ENCODE data around the gene DDIT4.

Gene DDIT4

DNA sequence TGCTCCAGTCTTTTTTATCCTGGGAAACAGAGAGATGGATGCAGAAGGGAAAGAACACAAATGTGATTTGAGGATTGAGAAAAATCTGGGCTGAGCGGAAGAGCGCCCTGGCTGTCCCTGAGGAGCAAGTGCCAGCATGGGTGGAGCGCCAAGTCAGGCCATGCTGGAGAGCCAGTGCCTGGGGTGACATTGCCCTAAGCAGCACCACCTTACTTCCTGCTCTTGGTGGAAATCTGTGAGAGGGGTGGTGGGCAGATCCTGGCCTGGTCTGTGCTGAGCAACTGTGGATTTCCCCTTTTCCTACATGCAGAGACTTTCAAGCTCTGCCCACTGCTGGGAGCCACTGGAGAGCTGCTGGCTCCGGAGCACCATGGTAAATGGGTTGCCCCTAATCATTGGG is 36.9 kb downstream of the DDIT4 start:
- Histone ChIP-seq H3K9me3 (ENCODE audit: control extremely low read depth in 1 of 5, control insufficient read depth in 4 of 5, insufficient read depth in 2 of 5, low read depth in 1 of 5, low read length in 4 of 5) (no peaks in the 10 kb centered on the region), H3K36me3 (ENCODE audit: control insufficient read depth in 4 of 4, insufficient read depth in 4 of 4, low read length in 3 of 4) (no peaks in the 10 kb centered on the region), H3K27ac (ENCODE audit: insufficient read depth in 1 of 2, low read depth in 1 of 2, low read length in 2 of 2, poor library complexity in 1 of 2, severe bottlenecking in 2 of 2) (no peak overlapping the region), H3K4me1 (ENCODE audit: control extremely low read depth in 1 of 4, control insufficient read depth in 4 of 4, insufficient read depth in 4 of 4, low read length in 3 of 4) (peaks cover 9 to 54% (median 46%) of the 10 kb centered on the region in 4 experiments), H3K4me3 (ENCODE audit: control insufficient read depth in 1 of 7, extremely low read depth in 1 of 7, insufficient read depth in 4 of 7, low read depth in 2 of 7, low read length in 6 of 7) (no peak overlapping the region), H3K27me3 (replicated peaks in 2 of 5; ENCODE audit: control insufficient read depth in 4 of 5, insufficient read depth in 5 of 5, low read length in 4 of 5) (no peaks in the 10 kb centered on the region)
- CTCF ChIA-PET: interaction anchor here (0.7 to 1.8 kb wide), 2 partner anchors 9 to 10 kb away, joined by 3 to 6 read pairs; no protein-coding TSS in a partner anchor
- DNase-seq: peak in 2 of 3 donors; percentile 63 to 64
- POLR2A ChIA-PET: no interaction called here
- WGBS (ENCODE audit: insufficient coverage): 93% methylated on average over 4 of the region's 4 CpGs

DNA sequence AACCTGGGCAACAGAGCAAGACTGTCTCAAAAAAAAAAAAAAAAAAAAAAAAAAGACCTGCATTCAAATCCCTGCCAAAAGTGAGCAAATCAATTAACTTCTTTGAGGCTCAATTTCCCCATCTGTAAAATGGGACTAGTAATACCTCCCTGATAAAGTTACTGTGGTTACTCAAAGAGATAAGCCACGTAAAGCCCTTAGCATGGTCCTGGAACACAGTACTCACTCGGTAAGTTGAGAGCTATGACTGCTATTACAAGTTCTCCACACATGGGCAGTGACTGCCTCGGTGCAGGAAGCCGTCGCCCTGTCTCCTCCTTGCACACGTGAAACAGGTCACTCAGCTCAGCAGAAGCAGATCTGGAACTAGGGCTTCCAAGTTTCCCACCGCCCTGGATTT is 37.9 kb downstream of the DDIT4 start:
- ChIA-PET POLR2A (no interaction called here), CTCF (interaction anchor here (1.8 kb wide), 1 partner anchor 11 kb away, joined by 6 read pairs; no protein-coding TSS in a partner anchor)
- Histone ChIP-seq H3K36me3 (ENCODE audit: control insufficient read depth in 4 of 4, insufficient read depth in 4 of 4, low read length in 3 of 4) (no peaks in the 10 kb centered on the region), H3K4me1 (ENCODE audit: control extremely low read depth in 1 of 4, control insufficient read depth in 4 of 4, insufficient read depth in 4 of 4, low read length in 3 of 4) (peaks cover 16 to 56% (median 52%) of the 10 kb centered on the region in 4 experiments), H3K4me3 (ENCODE audit: control insufficient read depth in 1 of 7, extremely low read depth in 1 of 7, insufficient read depth in 4 of 7, low read depth in 2 of 7, low read length in 6 of 7) (no peak overlapping the region), H3K27ac (ENCODE audit: insufficient read depth in 1 of 2, low read depth in 1 of 2, low read length in 2 of 2, poor library complexity in 1 of 2, severe bottlenecking in 2 of 2) (no peak overlapping the region), H3K27me3 (replicated peaks in 2 of 5; ENCODE audit: control insufficient read depth in 4 of 5, insufficient read depth in 5 of 5, low read length in 4 of 5) (no peaks in the 10 kb centered on the region), H3K9me3 (ENCODE audit: control extremely low read depth in 1 of 5, control insufficient read depth in 4 of 5, insufficient read depth in 2 of 5, low read depth in 1 of 5, low read length in 4 of 5) (no peaks in the 10 kb centered on the region)
- no peak for DNase-seq
- WGBS (ENCODE audit: insufficient coverage): 94% methylated on average over 6 of the region's 7 CpGs

DNA sequence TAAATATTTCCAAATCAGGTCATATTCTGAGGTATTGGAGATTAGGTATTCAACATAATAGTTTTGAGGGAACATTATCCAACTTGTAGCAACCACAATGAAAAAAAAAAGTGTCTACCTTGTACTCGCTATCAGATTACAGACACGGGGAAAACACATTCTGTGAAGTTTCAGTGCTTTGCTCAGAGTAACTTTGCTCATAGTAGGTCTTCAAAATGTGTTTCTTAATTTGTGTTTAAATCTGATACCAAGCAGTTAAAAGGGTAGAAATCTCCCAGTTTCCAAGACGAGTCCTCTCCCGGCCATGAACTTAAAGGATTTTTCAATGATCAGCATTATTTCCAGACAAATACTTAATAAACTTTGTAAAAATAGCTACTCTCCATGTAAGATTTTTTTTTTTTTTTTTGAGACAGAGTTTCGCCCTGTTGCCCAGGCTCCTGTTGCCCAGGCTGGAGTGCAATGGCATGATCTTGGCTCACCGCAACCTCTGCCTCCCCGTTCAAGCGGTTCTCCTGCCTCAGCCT is 39.2 kb downstream of the DDIT4 start:
- Histone ChIP-seq H3K27ac (ENCODE audit: insufficient read depth in 1 of 2, low read depth in 1 of 2, low read length in 2 of 2, poor library complexity in 1 of 2, severe bottlenecking in 2 of 2) (no peak overlapping the region), H3K4me1 (ENCODE audit: control extremely low read depth in 1 of 4, control insufficient read depth in 4 of 4, insufficient read depth in 4 of 4, low read length in 3 of 4) (peaks cover 16 to 65% (median 60%) of the 10 kb centered on the region in 4 experiments), H3K9me3 (ENCODE audit: control extremely low read depth in 1 of 5, control insufficient read depth in 4 of 5, insufficient read depth in 2 of 5, low read depth in 1 of 5, low read length in 4 of 5) (no peaks in the 10 kb centered on the region), H3K4me3 (ENCODE audit: control insufficient read depth in 1 of 7, extremely low read depth in 1 of 7, insufficient read depth in 4 of 7, low read depth in 2 of 7, low read length in 6 of 7) (no peak overlapping the region), H3K27me3 (replicated peaks in 2 of 5; ENCODE audit: control insufficient read depth in 4 of 5, insufficient read depth in 5 of 5, low read length in 4 of 5) (no peaks in the 10 kb centered on the region), H3K36me3 (ENCODE audit: control insufficient read depth in 4 of 4, insufficient read depth in 4 of 4, low read length in 3 of 4) (no peaks in the 10 kb centered on the region)
- POLR2A ChIA-PET: no interaction called here
- DNase-seq: no peak
- CTCF ChIA-PET: interaction anchor here (0.6 to 21.0 kb wide), 4 partner anchors 9 to 259 kb away, joined by 3 to 242 read pairs (median 26); no protein-coding TSS in a partner anchor
- 100% methylated on average over 2 of the region's 8 CpGs for WGBS (ENCODE audit: insufficient coverage)

DNA sequence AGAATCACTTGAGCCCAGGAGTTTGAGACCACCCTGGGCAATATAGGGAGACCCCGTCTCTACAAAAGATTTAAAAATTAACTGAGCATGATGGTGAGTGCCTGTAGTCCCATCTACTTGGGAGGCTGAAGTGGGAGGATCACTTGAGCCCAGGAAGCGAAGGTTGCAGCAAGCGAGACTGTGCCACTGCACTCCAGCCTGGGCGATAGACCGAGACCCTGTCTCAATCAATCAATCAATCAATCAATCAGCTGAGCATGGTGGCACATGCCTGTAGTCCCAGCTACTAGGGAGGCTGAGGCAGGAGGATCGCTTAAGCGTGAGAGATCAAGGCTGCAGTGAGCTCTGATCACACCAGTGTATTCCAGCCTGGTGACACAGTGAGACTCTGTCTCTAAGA is 40.5 kb downstream of the DDIT4 start:
- Histone ChIP-seq H3K4me3 (ENCODE audit: control insufficient read depth in 1 of 7, extremely low read depth in 1 of 7, insufficient read depth in 4 of 7, low read depth in 2 of 7, low read length in 6 of 7) (no peak overlapping the region), H3K27ac (ENCODE audit: insufficient read depth in 1 of 2, low read depth in 1 of 2, low read length in 2 of 2, poor library complexity in 1 of 2, severe bottlenecking in 2 of 2) (no peak overlapping the region), H3K9me3 (ENCODE audit: control extremely low read depth in 1 of 5, control insufficient read depth in 4 of 5, insufficient read depth in 2 of 5, low read depth in 1 of 5, low read length in 4 of 5) (no peaks in the 10 kb centered on the region), H3K27me3 (replicated peaks in 2 of 5; ENCODE audit: control insufficient read depth in 4 of 5, insufficient read depth in 5 of 5, low read length in 4 of 5) (no peaks in the 10 kb centered on the region), H3K36me3 (ENCODE audit: control insufficient read depth in 4 of 4, insufficient read depth in 4 of 4, low read length in 3 of 4) (no peaks in the 10 kb centered on the region), H3K4me1 (ENCODE audit: control extremely low read depth in 1 of 4, control insufficient read depth in 4 of 4, insufficient read depth in 4 of 4, low read length in 3 of 4) (peaks cover 20 to 65% (median 61%) of the 10 kb centered on the region in 4 experiments)
- ChIA-PET POLR2A (no interaction called here), CTCF (interaction anchor here (1.0 to 21.0 kb wide), 3 partner anchors 10 to 45 kb away, joined by 4 to 242 read pairs (median 48); no protein-coding TSS in a partner anchor)
- 96% methylated on average over 7 of the region's 7 CpGs for WGBS (ENCODE audit: insufficient coverage)
- no peak for DNase-seq

DNA sequence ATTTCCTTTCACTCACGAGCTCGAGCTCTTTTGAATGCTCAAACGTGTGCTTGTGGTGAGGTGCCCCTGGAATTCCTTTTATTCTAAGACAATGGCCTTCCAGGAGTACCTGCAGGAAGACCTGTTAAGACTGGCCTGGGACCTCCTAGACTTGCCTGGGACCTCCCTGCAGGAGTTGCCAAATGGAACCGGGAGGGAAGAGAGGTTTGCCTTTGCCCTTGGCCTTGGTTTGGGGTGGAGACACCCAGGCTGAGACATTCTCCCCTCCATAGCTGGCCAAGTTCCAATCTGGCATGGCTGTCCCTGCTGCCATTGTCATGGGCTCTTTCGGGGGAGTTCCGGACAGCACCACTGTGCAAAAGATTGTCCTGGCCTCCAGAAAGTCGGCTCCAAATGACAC is 41.3 kb downstream of the DDIT4 start:
- no peak overlapping the region for H3K27ac ChIP-seq (ENCODE audit: insufficient read depth in 1 of 2, low read depth in 1 of 2, low read length in 2 of 2, poor library complexity in 1 of 2, severe bottlenecking in 2 of 2)
- ChIA-PET CTCF (interaction anchor here (1.0 to 21.0 kb wide), 3 partner anchors 11 to 45 kb away, joined by 4 to 242 read pairs (median 48); no protein-coding TSS in a partner anchor), POLR2A (interaction anchor here (4.7 kb wide), 1 partner anchor 18 kb away, joined by 29 read pairs; no protein-coding TSS in a partner anchor)
- H3K4me3 ChIP-seq (ENCODE audit: control insufficient read depth in 1 of 7, extremely low read depth in 1 of 7, insufficient read depth in 4 of 7, low read depth in 2 of 7, low read length in 6 of 7): no peak overlapping the region
- H3K4me1 ChIP-seq (ENCODE audit: control extremely low read depth in 1 of 4, control insufficient read depth in 4 of 4, insufficient read depth in 4 of 4, low read length in 3 of 4): peaks cover 20 to 63% (median 60%) of the 10 kb centered on the region in 4 experiments
- WGBS (ENCODE audit: insufficient coverage): 57% methylated on average over 5 of the region's 7 CpGs
- no peak for DNase-seq
- no peaks in the 10 kb centered on the region for H3K27me3 ChIP-seq (replicated peaks in 2 of 5; ENCODE audit: control insufficient read depth in 4 of 5, insufficient read depth in 5 of 5, low read length in 4 of 5)
- H3K36me3 ChIP-seq (ENCODE audit: control insufficient read depth in 4 of 4, insufficient read depth in 4 of 4, low read length in 3 of 4): no peaks in the 10 kb centered on the region
- no peaks in the 10 kb centered on the region for H3K9me3 ChIP-seq (ENCODE audit: control extremely low read depth in 1 of 5, control insufficient read depth in 4 of 5, insufficient read depth in 2 of 5, low read depth in 1 of 5, low read length in 4 of 5)

DNA sequence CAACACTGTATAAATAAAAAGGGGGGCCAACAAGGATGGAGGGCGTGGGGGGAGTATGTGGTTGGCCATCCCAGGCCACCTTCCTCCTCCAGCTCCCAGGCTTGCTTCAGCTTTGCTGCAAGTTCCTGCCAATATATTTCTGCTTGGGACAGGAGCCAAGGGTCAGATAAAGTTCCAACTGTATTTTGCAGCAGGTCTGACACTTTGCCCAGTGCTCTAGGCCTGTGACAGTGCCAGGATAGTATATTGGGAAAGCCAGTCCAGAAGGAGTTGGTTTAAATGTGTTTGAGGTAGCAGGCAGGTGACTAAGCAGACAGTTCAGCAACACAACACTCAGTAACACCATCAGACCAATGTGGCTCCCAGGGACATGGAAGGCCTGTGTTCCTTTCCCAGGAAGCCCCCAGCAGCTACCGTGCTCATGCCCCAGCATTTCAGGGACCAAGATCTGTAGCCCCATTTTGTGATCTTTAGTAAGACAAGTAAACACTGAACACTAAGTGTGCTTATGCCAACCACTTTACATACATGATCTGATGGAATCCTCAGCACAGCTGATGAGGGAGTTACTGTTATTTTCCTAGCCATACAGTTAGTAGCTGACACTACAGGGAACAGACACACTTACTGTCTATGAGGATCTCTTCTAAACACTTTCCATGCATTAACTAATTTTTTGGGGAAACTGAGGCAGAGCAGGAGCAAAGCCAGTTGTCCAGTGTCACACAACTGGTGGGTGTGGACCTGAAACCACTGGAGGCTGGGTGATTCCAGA is 42.1 kb downstream of the DDIT4 start:
- ChIA-PET CTCF (interaction anchor here (1.0 to 21.0 kb wide), 6 partner anchors 12 to 40 kb away, joined by 3 to 242 read pairs (median 6); no protein-coding TSS in a partner anchor), POLR2A (interaction anchor here (0.8 to 4.7 kb wide), 2 partner anchors 16 to 19 kb away, joined by 3 to 29 read pairs; no protein-coding TSS in a partner anchor)
- no peaks in the 10 kb centered on the region for H3K36me3 ChIP-seq (ENCODE audit: control insufficient read depth in 4 of 4, insufficient read depth in 4 of 4, low read length in 3 of 4)
- DNase-seq: no peak
- 67% methylated on average over 1 of the region's 2 CpGs for WGBS (ENCODE audit: insufficient coverage)
- no peaks in the 10 kb centered on the region for H3K9me3 ChIP-seq (ENCODE audit: control extremely low read depth in 1 of 5, control insufficient read depth in 4 of 5, insufficient read depth in 2 of 5, low read depth in 1 of 5, low read length in 4 of 5)
- peaks cover 22 to 63% (median 60%) of the 10 kb centered on the region in 4 experiments for H3K4me1 ChIP-seq (ENCODE audit: control extremely low read depth in 1 of 4, control insufficient read depth in 4 of 4, insufficient read depth in 4 of 4, low read length in 3 of 4)
- H3K27me3 ChIP-seq (replicated peaks in 2 of 5; ENCODE audit: control insufficient read depth in 4 of 5, insufficient read depth in 5 of 5, low read length in 4 of 5): no peaks in the 10 kb centered on the region
- no peak overlapping the region for H3K27ac ChIP-seq (ENCODE audit: insufficient read depth in 1 of 2, low read depth in 1 of 2, low read length in 2 of 2, poor library complexity in 1 of 2, severe bottlenecking in 2 of 2)
- no peak overlapping the region for H3K4me3 ChIP-seq (ENCODE audit: control insufficient read depth in 1 of 7, extremely low read depth in 1 of 7, insufficient read depth in 4 of 7, low read depth in 2 of 7, low read length in 6 of 7)

DNA sequence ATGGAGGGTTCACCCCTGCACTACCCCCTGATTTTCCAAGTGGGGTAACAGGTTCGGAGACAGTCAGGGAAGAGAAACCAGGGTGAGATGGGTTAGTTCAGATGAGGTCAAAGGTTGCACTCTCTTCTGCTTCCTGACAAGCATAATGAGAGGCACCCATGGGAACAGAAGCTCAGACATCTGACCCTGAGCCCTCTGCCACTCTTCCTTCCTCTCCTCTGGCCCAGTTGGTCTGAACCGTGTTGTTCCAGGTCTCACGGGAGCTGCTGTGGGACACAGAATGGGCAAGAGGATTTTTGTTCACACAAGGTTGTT is 42.6 kb downstream of the DDIT4 start:
- H3K9me3 ChIP-seq (ENCODE audit: control extremely low read depth in 1 of 5, control insufficient read depth in 4 of 5, insufficient read depth in 2 of 5, low read depth in 1 of 5, low read length in 4 of 5): no peaks in the 10 kb centered on the region
- no peak overlapping the region for H3K4me3 ChIP-seq (ENCODE audit: control insufficient read depth in 1 of 7, extremely low read depth in 1 of 7, insufficient read depth in 4 of 7, low read depth in 2 of 7, low read length in 6 of 7)
- CTCF ChIA-PET: interaction anchor here (1.0 to 21.0 kb wide), 7 partner anchors 12 to 41 kb away, joined by 3 to 242 read pairs (median 5); no protein-coding TSS in a partner anchor
- H3K36me3 ChIP-seq (ENCODE audit: control insufficient read depth in 4 of 4, insufficient read depth in 4 of 4, low read length in 3 of 4): no peaks in the 10 kb centered on the region
- 51% methylated on average over 2 of the region's 3 CpGs for WGBS (ENCODE audit: insufficient coverage)
- peaks cover 22 to 64% (median 62%) of the 10 kb centered on the region in 4 experiments for H3K4me1 ChIP-seq (ENCODE audit: control extremely low read depth in 1 of 4, control insufficient read depth in 4 of 4, insufficient read depth in 4 of 4, low read length in 3 of 4)
- H3K27me3 ChIP-seq (replicated peaks in 2 of 5; ENCODE audit: control insufficient read depth in 4 of 5, insufficient read depth in 5 of 5, low read length in 4 of 5): no peaks in the 10 kb centered on the region
- no peak overlapping the region for H3K27ac ChIP-seq (ENCODE audit: insufficient read depth in 1 of 2, low read depth in 1 of 2, low read length in 2 of 2, poor library complexity in 1 of 2, severe bottlenecking in 2 of 2)
- DNase-seq: no peak
- POLR2A ChIA-PET: interaction anchor here (0.8 to 4.7 kb wide), 2 partner anchors 15 to 19 kb away, joined by 3 to 29 read pairs; no protein-coding TSS in a partner anchor
